Measurements from ENCODE around the gene KCND3.

KCND3 gene

GRCh38 chr1:111968511-111968910 lies 21.0 kb downstream of the KCND3 start:
- Histone ChIP-seq H3K4me1 (ENCODE audit: insufficient read depth, low read length) (peaks cover 20% of the 10 kb centered on the region), H3K27me3 (ENCODE audit: control insufficient read depth in 1 of 2, insufficient read depth in 2 of 2, low read length in 2 of 2) (no peaks in the 10 kb centered on the region), H3K9me3 (ENCODE audit: low read length) (no peaks in the 10 kb centered on the region), H3K27ac (ENCODE audit: low read depth, low read length) (no peak overlapping the region), H3K4me3 (ENCODE audit: low read depth in 1 of 2, low read length in 2 of 2) (no peak overlapping the region), H3K36me3 (ENCODE audit: insufficient read depth, low read length) (no peaks in the 10 kb centered on the region), H3K9ac (ENCODE audit: low read length) (no peak overlapping the region)

GRCh38 chr1:111967886-111968285 lies 21.6 kb downstream of the KCND3 start:
- Histone ChIP-seq H3K4me1 (ENCODE audit: insufficient read depth, low read length) (peaks cover 20% of the 10 kb centered on the region), H3K27me3 (ENCODE audit: control insufficient read depth in 1 of 2, insufficient read depth in 2 of 2, low read length in 2 of 2) (no peaks in the 10 kb centered on the region), H3K27ac (ENCODE audit: low read depth, low read length) (no peak overlapping the region), H3K4me3 (ENCODE audit: low read depth in 1 of 2, low read length in 2 of 2) (no peak overlapping the region), H3K36me3 (ENCODE audit: insufficient read depth, low read length) (no peaks in the 10 kb centered on the region), H3K9ac (ENCODE audit: low read length) (no peak overlapping the region), H3K9me3 (ENCODE audit: low read length) (no peaks in the 10 kb centered on the region)

- H3K4me3 ChIP-seq (ENCODE audit: low read depth in 1 of 2, low read length in 2 of 2): no peak overlapping the region
- H3K27ac ChIP-seq (ENCODE audit: low read depth, low read length): no peak overlapping the region
- no peaks in the 10 kb centered on the region for H3K27me3 ChIP-seq (ENCODE audit: control insufficient read depth in 1 of 2, insufficient read depth in 2 of 2, low read length in 2 of 2)
- H3K4me1 ChIP-seq (ENCODE audit: insufficient read depth, low read length): peaks cover 20% of the 10 kb centered on the region
- no peak overlapping the region for H3K9ac ChIP-seq (ENCODE audit: low read length)
- H3K36me3 ChIP-seq (ENCODE audit: insufficient read depth, low read length): no peaks in the 10 kb centered on the region
- no peaks in the 10 kb centered on the region for H3K9me3 ChIP-seq (ENCODE audit: low read length)
These were observed 22.3 kb downstream of the KCND3 start for GRCh38 chr1:111967067-111967690.

- Histone ChIP-seq H3K27ac (ENCODE audit: low read depth, low read length) (no peak overlapping the region), H3K4me1 (ENCODE audit: insufficient read depth, low read length) (peaks cover 32% of the 10 kb centered on the region), H3K9me3 (ENCODE audit: low read length) (no peaks in the 10 kb centered on the region), H3K9ac (ENCODE audit: low read length) (no peak overlapping the region), H3K36me3 (ENCODE audit: insufficient read depth, low read length) (no peaks in the 10 kb centered on the region), H3K27me3 (ENCODE audit: control insufficient read depth in 1 of 2, insufficient read depth in 2 of 2, low read length in 2 of 2) (no peaks in the 10 kb centered on the region), H3K4me3 (ENCODE audit: low read depth in 1 of 2, low read length in 2 of 2) (no peak overlapping the region)
These were observed 23.6 kb downstream of the KCND3 start for GRCh38 chr1:111965781-111966443.

- H3K36me3 ChIP-seq (ENCODE audit: insufficient read depth, low read length): no peaks in the 10 kb centered on the region
- H3K27ac ChIP-seq (ENCODE audit: low read depth, low read length): no peak overlapping the region
- no peak overlapping the region for H3K9ac ChIP-seq (ENCODE audit: low read length)
- no peak overlapping the region for H3K4me3 ChIP-seq (ENCODE audit: low read depth in 1 of 2, low read length in 2 of 2)
- H3K4me1 ChIP-seq (ENCODE audit: insufficient read depth, low read length): peaks cover 35% of the 10 kb centered on the region
- no peaks in the 10 kb centered on the region for H3K27me3 ChIP-seq (ENCODE audit: control insufficient read depth in 1 of 2, insufficient read depth in 2 of 2, low read length in 2 of 2)
- no peaks in the 10 kb centered on the region for H3K9me3 ChIP-seq (ENCODE audit: low read length)
These were observed 25.3 kb downstream of the KCND3 start for GRCh38 chr1:111963985-111964738.

GRCh38 chr1:111961773-111962565 lies 27.5 kb downstream of the KCND3 start:
- H3K4me3 ChIP-seq (ENCODE audit: low read depth in 1 of 2, low read length in 2 of 2): no peak overlapping the region
- H3K27me3 ChIP-seq (ENCODE audit: control insufficient read depth in 1 of 2, insufficient read depth in 2 of 2, low read length in 2 of 2): no peaks in the 10 kb centered on the region
- H3K9me3 ChIP-seq (ENCODE audit: low read length): no peaks in the 10 kb centered on the region
- no peaks in the 10 kb centered on the region for H3K36me3 ChIP-seq (ENCODE audit: insufficient read depth, low read length)
- H3K4me1 ChIP-seq (ENCODE audit: insufficient read depth, low read length): peaks cover 33% of the 10 kb centered on the region
- peak overlapping the region; percentile 22 for H3K27ac ChIP-seq (ENCODE audit: low read depth, low read length)
- H3K9ac ChIP-seq (ENCODE audit: low read length): no peak overlapping the region

- Histone ChIP-seq H3K27ac (ENCODE audit: low read depth, low read length) (no peak overlapping the region), H3K4me3 (ENCODE audit: low read depth in 1 of 2, low read length in 2 of 2) (no peak overlapping the region), H3K4me1 (ENCODE audit: insufficient read depth, low read length) (peaks cover 42% of the 10 kb centered on the region)
These were observed 28.5 kb downstream of the KCND3 start for GRCh38 chr1:111961016-111961415.

GRCh38 chr1:111959436-111959835 lies 30.0 kb downstream of the KCND3 start:
- peak overlapping the region; percentile 44 for H3K27ac ChIP-seq (ENCODE audit: low read depth, low read length)
- H3K4me3 ChIP-seq (ENCODE audit: low read depth in 1 of 2, low read length in 2 of 2): no peak overlapping the region
- H3K4me1 ChIP-seq (ENCODE audit: insufficient read depth, low read length): peaks cover 44% of the 10 kb centered on the region
- H3K36me3 ChIP-seq (ENCODE audit: insufficient read depth, low read length): no peaks in the 10 kb centered on the region
- H3K9ac ChIP-seq (ENCODE audit: low read length): no peak overlapping the region
- H3K27me3 ChIP-seq (ENCODE audit: control insufficient read depth in 1 of 2, insufficient read depth in 2 of 2, low read length in 2 of 2): no peaks in the 10 kb centered on the region
- no peaks in the 10 kb centered on the region for H3K9me3 ChIP-seq (ENCODE audit: low read length)

More at GRCh38 chr1:111961016-111961415, 28.5 kb downstream of the KCND3 start:
- no peaks in the 10 kb centered on the region for H3K27me3 ChIP-seq (ENCODE audit: control insufficient read depth in 1 of 2, insufficient read depth in 2 of 2, low read length in 2 of 2)
- H3K9ac ChIP-seq (ENCODE audit: low read length): no peak overlapping the region
- H3K9me3 ChIP-seq (ENCODE audit: low read length): no peaks in the 10 kb centered on the region
- H3K36me3 ChIP-seq (ENCODE audit: insufficient read depth, low read length): no peaks in the 10 kb centered on the region

- peak overlapping the region; percentile 44 for H3K27ac ChIP-seq (ENCODE audit: low read depth, low read length)
These were observed 30.6 kb downstream of the KCND3 start for GRCh38 chr1:111958851-111959250.

GRCh38 chr1:111958075-111958474 lies 31.4 kb downstream of the KCND3 start:
- Histone ChIP-seq H3K4me3 (ENCODE audit: low read depth in 1 of 2, low read length in 2 of 2) (no peak overlapping the region), H3K9ac (ENCODE audit: low read length) (no peak overlapping the region), H3K4me1 (ENCODE audit: insufficient read depth, low read length) (peaks cover 40% of the 10 kb centered on the region), H3K27me3 (ENCODE audit: control insufficient read depth in 1 of 2, insufficient read depth in 2 of 2, low read length in 2 of 2) (no peaks in the 10 kb centered on the region), H3K9me3 (ENCODE audit: low read length) (no peaks in the 10 kb centered on the region), H3K27ac (ENCODE audit: low read depth, low read length) (no peak overlapping the region), H3K36me3 (ENCODE audit: insufficient read depth, low read length) (no peaks in the 10 kb centered on the region)

More at GRCh38 chr1:111958851-111959250, 30.6 kb downstream of the KCND3 start:
- no peaks in the 10 kb centered on the region for H3K27me3 ChIP-seq (ENCODE audit: control insufficient read depth in 1 of 2, insufficient read depth in 2 of 2, low read length in 2 of 2)
- H3K9ac ChIP-seq (ENCODE audit: low read length): no peak overlapping the region
- H3K4me1 ChIP-seq (ENCODE audit: insufficient read depth, low read length): peaks cover 40% of the 10 kb centered on the region
- H3K9me3 ChIP-seq (ENCODE audit: low read length): no peaks in the 10 kb centered on the region
- H3K36me3 ChIP-seq (ENCODE audit: insufficient read depth, low read length): no peaks in the 10 kb centered on the region
- no peak overlapping the region for H3K4me3 ChIP-seq (ENCODE audit: low read depth in 1 of 2, low read length in 2 of 2)

- no peaks in the 10 kb centered on the region for H3K27me3 ChIP-seq (ENCODE audit: control insufficient read depth in 1 of 2, insufficient read depth in 2 of 2, low read length in 2 of 2)
- no peak overlapping the region for H3K27ac ChIP-seq (ENCODE audit: low read depth, low read length)
- no peaks in the 10 kb centered on the region for H3K9me3 ChIP-seq (ENCODE audit: low read length)
- H3K4me1 ChIP-seq (ENCODE audit: insufficient read depth, low read length): peaks cover 31% of the 10 kb centered on the region
- H3K36me3 ChIP-seq (ENCODE audit: insufficient read depth, low read length): no peaks in the 10 kb centered on the region
- H3K4me3 ChIP-seq (ENCODE audit: low read depth in 1 of 2, low read length in 2 of 2): no peak overlapping the region
- peak overlapping the region; percentile 22 for H3K9ac ChIP-seq (ENCODE audit: low read length)
These were observed 33.2 kb downstream of the KCND3 start for GRCh38 chr1:111956155-111956771.

All from muscle layer of colon (tissue), 2 donors.